Mesenchymal stem cell (in vitro differentiated cells and primary cell): ENCODE results near the gene HS1BP3.

Experiments used
- DNase-seq: peaks from one replicate; pipeline ENCODE4 v3.0.0-alpha.2; 2013
- H2AFZ ChIP-seq: one replicate; pipeline ENCODE4 v1.6.1; 2013; ENCODE audit warnings: low read depth, mild to moderate bottlenecking, control low read depth, inconsistent platforms, low read length, moderate library complexity
- H2AK5ac ChIP-seq: 2 replicates; pipeline ENCODE4 v1.6.1; 2013; ENCODE audit warnings: low read length, moderate library complexity, mild to moderate bottlenecking, inconsistent platforms; ENCODE audit not compliant: severe bottlenecking
- H2BK120ac ChIP-seq: one replicate; pipeline ENCODE4 v1.6.1; 2013; ENCODE audit warnings: low read depth, mild to moderate bottlenecking, inconsistent platforms, low read length, moderate library complexity
- H2BK12ac ChIP-seq, 2 experiments: one replicate each; pipeline ENCODE4 v1.6.1; 2013; ENCODE audit warnings: inconsistent platforms in 2 of 2, low read length in 2 of 2, mild to moderate bottlenecking in 2 of 2, moderate library complexity in 2 of 2, control low read depth in 1 of 2
- H2BK15ac ChIP-seq: one replicate; pipeline ENCODE4 v1.6.1; 2013; ENCODE audit warnings: mild to moderate bottlenecking, low read depth, inconsistent platforms; ENCODE audit not compliant: poor library complexity, severe bottlenecking
- H2BK5ac ChIP-seq: 2 replicates; pipeline ENCODE4 v1.6.1; 2013; ENCODE audit warnings: low read depth, mild to moderate bottlenecking, low read length, control low read depth, inconsistent platforms; ENCODE audit not compliant: poor library complexity, severe bottlenecking
- H3K14ac ChIP-seq, 2 experiments: one replicate each; pipeline ENCODE4 v1.6.1; 2013; ENCODE audit warnings: inconsistent platforms in 2 of 2, low read length in 2 of 2, control low read depth in 1 of 2, mild to moderate bottlenecking in 1 of 2, moderate library complexity in 1 of 2
- H3K18ac ChIP-seq, 2 experiments: one replicate each; pipeline ENCODE4 v1.6.1; 2013; ENCODE audit warnings: inconsistent platforms in 2 of 2, low read length in 2 of 2, control low read depth in 1 of 2, low read depth in 1 of 2, mild to moderate bottlenecking in 1 of 2
- H3K23ac ChIP-seq, 2 experiments: one replicate each; pipeline ENCODE4 v1.6.1; 2013; ENCODE audit warnings: inconsistent platforms in 2 of 2, low read length in 2 of 2, mild to moderate bottlenecking in 2 of 2, moderate library complexity in 2 of 2, control low read depth in 1 of 2
- H3K27ac ChIP-seq: 2 replicates; pipeline ENCODE4 v1.5.1; 2013; ENCODE audit warnings: mild to moderate bottlenecking, moderate library complexity, low read length, control low read depth, inconsistent platforms; ENCODE audit not compliant: poor library complexity, severe bottlenecking
- H3K27me3 ChIP-seq, 2 experiments: 2 replicates each; pipeline versions ENCODE4 v1.6.1 to v1.7.0; 2013; ENCODE audit warnings: low read length in 2 of 2, mild to moderate bottlenecking in 2 of 2, moderate library complexity in 2 of 2, control low read depth in 1 of 2, inconsistent platforms in 1 of 2; ENCODE audit not compliant: control insufficient read depth in 1 of 2, insufficient read depth in 1 of 2
- H3K36me3 ChIP-seq, 2 experiments: 2 replicates each; pipeline versions ENCODE4 v1.6.1 to v1.7.0; 2013; ENCODE audit warnings: low read length in 2 of 2, control low read depth in 1 of 2, inconsistent platforms in 1 of 2, low read depth in 1 of 2, mild to moderate bottlenecking in 1 of 2; ENCODE audit not compliant: insufficient read depth in 2 of 2, control insufficient read depth in 1 of 2
- H3K4ac ChIP-seq, 2 experiments: one replicate each; pipeline ENCODE4 v1.6.1; 2013; ENCODE audit warnings: inconsistent platforms in 2 of 2, low read length in 2 of 2, mild to moderate bottlenecking in 2 of 2, moderate library complexity in 2 of 2, control low read depth in 1 of 2, low read depth in 1 of 2
- H3K4me1 ChIP-seq: 2 replicates; pipeline ENCODE4 v1.6.1; 2013; ENCODE audit warnings: low read depth, low read length, control low read depth; ENCODE audit not compliant: control insufficient read depth, insufficient read depth
- H3K4me2 ChIP-seq: 2 replicates; pipeline ENCODE4 v1.6.1; 2013; ENCODE audit warnings: low read length, mild to moderate bottlenecking, inconsistent platforms; ENCODE audit not compliant: poor library complexity, severe bottlenecking
- H3K4me3 ChIP-seq, 2 experiments: 2 replicates each; pipeline versions ENCODE4 v1.5.1 to v1.7.0; 2013; ENCODE audit warnings: low read length in 2 of 2, mild to moderate bottlenecking in 2 of 2, control low read depth in 1 of 2, low read depth in 1 of 2; ENCODE audit not compliant: insufficient read depth in 1 of 2
- H3K79me1 ChIP-seq: replicated peaks from 2 replicates; pipeline ENCODE4 v1.6.1; 2013; ENCODE audit warnings: mild to moderate bottlenecking, control low read depth, low read length, inconsistent platforms; ENCODE audit not compliant: poor library complexity, severe bottlenecking
- H3K9ac ChIP-seq: 2 replicates; pipeline ENCODE4 v1.7.0; 2013; ENCODE audit warnings: mild to moderate bottlenecking, low read length, moderate library complexity
- H3K9me3 ChIP-seq: 2 replicates; pipeline ENCODE4 v1.7.0; 2013; ENCODE audit warnings: mild to moderate bottlenecking, low read length; ENCODE audit not compliant: control insufficient read depth
- H4K8ac ChIP-seq: one replicate; pipeline ENCODE4 v1.6.1; 2013; ENCODE audit warnings: inconsistent platforms, mild to moderate bottlenecking, low read length, moderate library complexity
- H4K91ac ChIP-seq: one replicate; pipeline ENCODE4 v1.6.1; 2013; ENCODE audit warnings: mild to moderate bottlenecking, low read length, inconsistent platforms
- WGBS: methylation state at CpG from one replicate; pipeline ENCODE4 v1.1.7; 2013; ENCODE audit warnings: mixed read lengths; 5-methylcytosine and 5-hydroxymethylcytosine counted together

HS1BP3 gene

GRCh38 chr2:20652141-20652540 lies 1.2 kb upstream of the HS1BP3 start:
- H3K9ac ChIP-seq = no peak overlapping the region
- no peak overlapping the region for H2BK12ac ChIP-seq
- H3K27me3 ChIP-seq = peaks cover 0 to 30% of the 10 kb centered on the region in 2 experiments
- no peak overlapping the region for H2AFZ ChIP-seq
- no peak overlapping the region for H4K91ac ChIP-seq
- peaks cover 28% of the 10 kb centered on the region for H3K4me1 ChIP-seq
- H2BK15ac ChIP-seq = no peak overlapping the region
- no peaks in the 10 kb centered on the region for H3K9me3 ChIP-seq
- no peak overlapping the region for H3K4me3 ChIP-seq
- H2BK5ac ChIP-seq = no peak overlapping the region
- peaks cover 29% of the 10 kb centered on the region for H3K79me1 ChIP-seq
- H3K23ac ChIP-seq = no peak overlapping the region
- no peak for DNase-seq
- H3K4ac ChIP-seq = no peak overlapping the region
- WGBS = 97% methylated on average over 6 of the region's 7 CpGs
- H2AK5ac ChIP-seq = no peak overlapping the region
- H4K8ac ChIP-seq = no peak overlapping the region
- no peak overlapping the region for H3K14ac ChIP-seq
- no peak overlapping the region for H3K4me2 ChIP-seq
- peaks cover 2 to 10% of the 10 kb centered on the region in 2 experiments for H3K36me3 ChIP-seq
- no peak overlapping the region for H2BK120ac ChIP-seq
- H3K18ac ChIP-seq = no peak overlapping the region
- H3K27ac ChIP-seq = no peak overlapping the region

GRCh38 chr2:20651731-20652099 lies 817 bp upstream of the HS1BP3 start:
- H3K4me1 ChIP-seq = peaks cover 28% of the 10 kb centered on the region

GRCh38 chr2:20650393-20650876 lies 463 bp downstream of the HS1BP3 start:
- no peak overlapping the region for H2AK5ac ChIP-seq
- no peak overlapping the region for H3K27ac ChIP-seq
- peak overlapping the region; percentile 85 for H2BK15ac ChIP-seq
- 13% methylated on average over 19 of the region's 19 CpGs for WGBS
- H3K18ac ChIP-seq = peak overlapping the region; percentile 86 to 92
- H4K91ac ChIP-seq = peak overlapping the region; percentile 83
- peaks cover 32% of the 10 kb centered on the region for H3K4me1 ChIP-seq
- peaks cover 44% of the 10 kb centered on the region for H3K79me1 ChIP-seq
- peak overlapping the region; percentile 84 to 98 for H3K4me3 ChIP-seq
- peak overlapping the region in 1 of 2 experiments; percentile 87 for H3K14ac ChIP-seq
- no peak overlapping the region for H2BK5ac ChIP-seq
- peaks cover 15 to 27% of the 10 kb centered on the region in 2 experiments for H3K36me3 ChIP-seq
- H3K9me3 ChIP-seq = no peaks in the 10 kb centered on the region
- H3K27me3 ChIP-seq = peaks cover 0 to 13% of the 10 kb centered on the region in 2 experiments
- peak overlapping the region; percentile 92 for H4K8ac ChIP-seq
- H3K9ac ChIP-seq = peak overlapping the region; percentile 99
- peak overlapping the region in 1 of 2 experiments; percentile 91 for H3K23ac ChIP-seq
- peak overlapping the region; percentile 87 for H3K4me2 ChIP-seq
- no peak overlapping the region for H2BK120ac ChIP-seq
- H2AFZ ChIP-seq = peak overlapping the region; percentile 72
- H2BK12ac ChIP-seq = peak overlapping the region in 1 of 2 experiments; percentile 45
- peak overlapping the region in 1 of 2 experiments; percentile 98 for H3K4ac ChIP-seq
- peak; percentile 63 for DNase-seq

More at GRCh38 chr2:20651731-20652099, 817 bp upstream of the HS1BP3 start:
- H3K18ac ChIP-seq = peak overlapping the region; percentile 70 to 93
- H2AFZ ChIP-seq = peak overlapping the region; percentile 87
- H4K8ac ChIP-seq = peak overlapping the region; percentile 92
- peaks cover 33% of the 10 kb centered on the region for H3K79me1 ChIP-seq
- H4K91ac ChIP-seq = peak overlapping the region; percentile 58
- peak overlapping the region; percentile 87 for H3K4me2 ChIP-seq
- H3K9ac ChIP-seq = peak overlapping the region; percentile 99
- H2BK12ac ChIP-seq = no peak overlapping the region
- H3K36me3 ChIP-seq = peaks cover 4 to 15% of the 10 kb centered on the region in 2 experiments
- no peak overlapping the region for H2BK15ac ChIP-seq
- peak overlapping the region in 1 of 2 experiments; percentile 98 for H3K4me3 ChIP-seq
- peak overlapping the region in 1 of 2 experiments; percentile 61 for H3K14ac ChIP-seq
- 84% methylated on average over 5 of the region's 7 CpGs for WGBS
- no peaks in the 10 kb centered on the region for H3K9me3 ChIP-seq
- H2BK5ac ChIP-seq = no peak overlapping the region
- no peak overlapping the region for H3K27ac ChIP-seq
- H2BK120ac ChIP-seq = no peak overlapping the region
- peaks cover 0 to 25% of the 10 kb centered on the region in 2 experiments for H3K27me3 ChIP-seq
- peak overlapping the region in 1 of 2 experiments; percentile 14 for H3K23ac ChIP-seq
- DNase-seq = no peak
- H2AK5ac ChIP-seq = peak overlapping the region; percentile 40
- peak overlapping the region; percentile 50 to 75 for H3K4ac ChIP-seq

GRCh38 chr2:20649976-20650375 lies 922 bp downstream of the HS1BP3 start:
- H2BK120ac ChIP-seq = no peak overlapping the region
- peak overlapping the region; percentile 12 to 92 for H3K18ac ChIP-seq
- no peaks in the 10 kb centered on the region for H3K9me3 ChIP-seq
- H4K91ac ChIP-seq = no peak overlapping the region
- WGBS = 94% methylated on average over 7 of the region's 7 CpGs
- no peak overlapping the region for H2BK5ac ChIP-seq
- H2AK5ac ChIP-seq = no peak overlapping the region
- H3K4me3 ChIP-seq = peak overlapping the region; percentile 84 to 98
- peak overlapping the region; percentile 87 for H3K4me2 ChIP-seq
- H3K23ac ChIP-seq = no peak overlapping the region
- no peak overlapping the region for H3K27ac ChIP-seq
- no peak overlapping the region for H2AFZ ChIP-seq
- peak overlapping the region in 1 of 2 experiments; percentile 98 for H3K4ac ChIP-seq
- peak overlapping the region in 1 of 2 experiments; percentile 45 for H2BK12ac ChIP-seq
- H3K9ac ChIP-seq = peak overlapping the region; percentile 99
- peaks cover 20 to 32% of the 10 kb centered on the region in 2 experiments for H3K36me3 ChIP-seq
- peaks cover 48% of the 10 kb centered on the region for H3K79me1 ChIP-seq
- DNase-seq = no peak
- H3K27me3 ChIP-seq = peaks cover 0 to 9% of the 10 kb centered on the region in 2 experiments
- peak overlapping the region in 1 of 2 experiments; percentile 80 for H3K14ac ChIP-seq
- no peak overlapping the region for H2BK15ac ChIP-seq
- H4K8ac ChIP-seq = peak overlapping the region; percentile 21
- peaks cover 32% of the 10 kb centered on the region for H3K4me1 ChIP-seq
